ENCODE measurements around the gene FZD2. TPM values are rescaled to one million over a fixed set of nuclear protein-coding genes. Genes with fewer than 3 reads are reported as not detected.
A peak's percentile ranks its signal among the peaks of the same experiment; 100 is the strongest.

Gene FZD2
- total and polyA plus RNA-seq, 2 experiments from 2014 or later: 7.1 to 21.4 TPM

GRCh38 chr17:44548376-44549230, 8.7 kb upstream of the FZD2 start:
- no peak for DNase-seq
- H3K79me2 ChIP-seq (ENCODE audit: insufficient read depth): no peaks in the 10 kb centered on the region
- in situ Hi-C loops (cut with MboI): loop anchor here (25.0 kb wide), 1 partner anchor 336 kb away; the partner anchor contains the start of gene UBTF

GRCh38 chr17:44549686-44550085, 7.6 kb upstream of the FZD2 start:
- peaks cover 39% of the 10 kb centered on the region for H3K4me1 ChIP-seq (ENCODE audit: insufficient read depth)
- no peaks in the 10 kb centered on the region for H3K9me3 ChIP-seq (ENCODE audit: low read depth)
- H3K36me3 ChIP-seq (ENCODE audit: low read depth): no peaks in the 10 kb centered on the region
- no peak overlapping the region for H3K4me3 ChIP-seq
- H2AFZ ChIP-seq: no peak overlapping the region
- no peak overlapping the region for H3K4me2 ChIP-seq (ENCODE audit: unreplicated experiment)
- TF ChIP-seq EZH2 (IDR thresholded peaks at IDR 0.05; ENCODE audit: insufficient read depth, poor library complexity, severe bottlenecking) (no peak), EZH2phosphoT487 (IDR thresholded peaks at IDR 0.05; ENCODE audit: insufficient read depth, low read depth) (no peak)
- H3K27ac ChIP-seq: no peak overlapping the region
- H4K20me1 ChIP-seq (ENCODE audit: insufficient read depth): no peaks in the 10 kb centered on the region
- in situ Hi-C loops (cut with MboI): loop anchor here (25.0 kb wide), 1 partner anchor 337 kb away; the partner anchor contains the start of gene UBTF
- H3K9me2 ChIP-seq (ENCODE audit: insufficient read depth): no peaks in the 10 kb centered on the region
- H3K27me3 ChIP-seq (replicated peaks; ENCODE audit: insufficient read depth): no peaks in the 10 kb centered on the region
- H3K79me2 ChIP-seq (ENCODE audit: insufficient read depth): no peaks in the 10 kb centered on the region
- no peak overlapping the region for H3K9ac ChIP-seq
- DNase-seq: no peak
- WGBS, 2 experiments (ENCODE audit: low coverage in 1 of 2, low lambda C conversion rate in 2 of 2, missing lambda C conversion rate in 2 of 2): 79 to 83% methylated on average over 6 of the region's 6 CpGs
- peaks cover 16% of the 10 kb centered on the region for H3F3A ChIP-seq (ENCODE audit: insufficient read depth)

More at GRCh38 chr17:44548376-44549230, 8.7 kb upstream of the FZD2 start:
- Histone ChIP-seq H3K36me3 (ENCODE audit: low read depth) (no peaks in the 10 kb centered on the region), H4K20me1 (ENCODE audit: insufficient read depth) (no peaks in the 10 kb centered on the region), H3K4me2 (ENCODE audit: unreplicated experiment) (no peak overlapping the region), H3K27ac (no peak overlapping the region), H3K9me3 (ENCODE audit: low read depth) (no peaks in the 10 kb centered on the region), H3K9ac (no peak overlapping the region), H2AFZ (peak overlapping the region; percentile 22; the same call in 1 of the 2 replicates), H3K9me2 (ENCODE audit: insufficient read depth) (no peaks in the 10 kb centered on the region), H3K4me3 (no peak overlapping the region), H3F3A (ENCODE audit: insufficient read depth) (peaks cover 25% of the 10 kb centered on the region), H3K4me1 (ENCODE audit: insufficient read depth) (peaks cover 49% of the 10 kb centered on the region), H3K27me3 (replicated peaks; ENCODE audit: insufficient read depth) (no peaks in the 10 kb centered on the region)
- 90 to 92% methylated on average over 3 of the region's 3 CpGs for WGBS, 2 experiments (ENCODE audit: low coverage in 1 of 2, low lambda C conversion rate in 2 of 2, missing lambda C conversion rate in 2 of 2)
- TF ChIP-seq EZH2phosphoT487 (IDR thresholded peaks at IDR 0.05; ENCODE audit: insufficient read depth, low read depth) (no peak), EZH2 (IDR thresholded peaks at IDR 0.05; ENCODE audit: insufficient read depth, poor library complexity, severe bottlenecking) (no peak)

GRCh38 chr17:44552361-44552760, 4.9 kb upstream of the FZD2 start:
- no peak for DNase-seq
- H3K79me2 ChIP-seq (ENCODE audit: insufficient read depth): no peaks in the 10 kb centered on the region
- peak overlapping the region; percentile 19; the same call in 1 of the 2 replicates for H2AFZ ChIP-seq
- no peak overlapping the region for H3K4me3 ChIP-seq
- no peak overlapping the region for H3K4me2 ChIP-seq (ENCODE audit: unreplicated experiment)
- H4K20me1 ChIP-seq (ENCODE audit: insufficient read depth): no peaks in the 10 kb centered on the region
- in situ Hi-C loops (cut with MboI): no loop called here
- no peak overlapping the region for H3K9ac ChIP-seq
- peaks cover 11% of the 10 kb centered on the region; the same call in 1 of the 2 replicates for H3F3A ChIP-seq (ENCODE audit: insufficient read depth)
- H3K9me3 ChIP-seq (ENCODE audit: low read depth): no peaks in the 10 kb centered on the region
- H3K4me1 ChIP-seq (ENCODE audit: insufficient read depth): peaks cover 21% of the 10 kb centered on the region
- no peaks in the 10 kb centered on the region for H3K27me3 ChIP-seq (replicated peaks; ENCODE audit: insufficient read depth)
- H3K36me3 ChIP-seq (ENCODE audit: low read depth): no peaks in the 10 kb centered on the region
- no peaks in the 10 kb centered on the region for H3K9me2 ChIP-seq (ENCODE audit: insufficient read depth)
- TF ChIP-seq EZH2 (IDR thresholded peaks at IDR 0.05; ENCODE audit: insufficient read depth, poor library complexity, severe bottlenecking): no peak
- TF ChIP-seq EZH2phosphoT487 (IDR thresholded peaks at IDR 0.05; ENCODE audit: insufficient read depth, low read depth): no peak
- WGBS, 2 experiments (ENCODE audit: low coverage in 1 of 2, low lambda C conversion rate in 2 of 2, missing lambda C conversion rate in 2 of 2): 34 to 35% methylated on average over 9 of the region's 9 CpGs
- H3K27ac ChIP-seq: no peak overlapping the region

- H2AFZ ChIP-seq: peak overlapping the region; percentile 96
- no peak overlapping the region for H3K4me3 ChIP-seq
- no peaks in the 10 kb centered on the region for H3K9me3 ChIP-seq (ENCODE audit: low read depth)
- H3K36me3 ChIP-seq (ENCODE audit: low read depth): no peaks in the 10 kb centered on the region
- H3K9ac ChIP-seq: no peak overlapping the region
- 44 to 51% methylated on average over 5 of the region's 5 CpGs for WGBS, 2 experiments (ENCODE audit: low coverage in 1 of 2, low lambda C conversion rate in 2 of 2, missing lambda C conversion rate in 2 of 2)
- peaks cover 12% of the 10 kb centered on the region for H3K4me1 ChIP-seq (ENCODE audit: insufficient read depth)
- in situ Hi-C loops (cut with MboI): no loop called here
- H3K27me3 ChIP-seq (replicated peaks; ENCODE audit: insufficient read depth): no peaks in the 10 kb centered on the region
- H3K79me2 ChIP-seq (ENCODE audit: insufficient read depth): peaks cover 21% of the 10 kb centered on the region
- no peak overlapping the region for H3K27ac ChIP-seq
- no peaks in the 10 kb centered on the region for H4K20me1 ChIP-seq (ENCODE audit: insufficient read depth)
- no peaks in the 10 kb centered on the region for H3F3A ChIP-seq (ENCODE audit: insufficient read depth)
- TF ChIP-seq EZH2 (IDR thresholded peaks at IDR 0.05; ENCODE audit: insufficient read depth, poor library complexity, severe bottlenecking): no peak
- TF ChIP-seq EZH2phosphoT487 (IDR thresholded peaks at IDR 0.05; ENCODE audit: insufficient read depth, low read depth): no peak
- no peak for DNase-seq
- H3K9me2 ChIP-seq (ENCODE audit: insufficient read depth): no peaks in the 10 kb centered on the region
- H3K4me2 ChIP-seq (ENCODE audit: unreplicated experiment): no peak overlapping the region
These were observed 2.2 kb upstream of the FZD2 start for GRCh38 chr17:44555099-44555498.
